Measurements from ENCODE around the gene LRBA.
A peak's percentile ranks its signal among the peaks of the same experiment; 100 is the strongest.

LRBA gene

GRCh38 chr4:150591406-150591805 is 423.7 kb downstream of the LRBA start:
- DNase-seq (ENCODE audit: low read depth in 2 of 2) = no peak

GRCh38 chr4:150590631-150591030 is 424.5 kb downstream of the LRBA start:
- DNase-seq (ENCODE audit: low read depth in 2 of 2) = no peak

GRCh38 chr4:150589157-150589556 is 425.9 kb downstream of the LRBA start:
- DNase-seq (ENCODE audit: low read depth in 2 of 2) = no peak

GRCh38 chr4:150588316-150588715 is 426.8 kb downstream of the LRBA start:
- DNase-seq (ENCODE audit: low read depth in 2 of 2) = no peak

- no peak for DNase-seq (ENCODE audit: low read depth in 2 of 2)
These were observed 428.8 kb downstream of the LRBA start for GRCh38 chr4:150586162-150586810.

GRCh38 chr4:150585611-150586010 is 429.5 kb downstream of the LRBA start:
- DNase-seq (ENCODE audit: low read depth in 2 of 2) = no peak

- no peak for DNase-seq (ENCODE audit: low read depth in 2 of 2)
These were observed 430.8 kb downstream of the LRBA start for GRCh38 chr4:150584111-150584915.

GRCh38 chr4:150583287-150584110 is 431.6 kb downstream of the LRBA start:
- DNase-seq (ENCODE audit: low read depth in 2 of 2) = no peak

GRCh38 chr4:150582873-150583286 is 432.2 kb downstream of the LRBA start:
- DNase-seq (ENCODE audit: low read depth in 2 of 2) = no peak

- DNase-seq (ENCODE audit: low read depth in 2 of 2) = no peak
These were observed 432.8 kb downstream of the LRBA start, which contains the start of gene MAB21L2 for GRCh38 chr4:150582146-150582872. Gene MAB21L2 (plus strand): TSS chr4:150582151. CDS start chr4:150583030, 879 bp downstream.

- DNase-seq (ENCODE audit: low read depth in 2 of 2) = peak; percentile 37 to 39
These were observed 433.4 kb downstream of the LRBA start for GRCh38 chr4:150581641-150582051.

- no peak for DNase-seq (ENCODE audit: low read depth in 2 of 2)
These were observed 434.0 kb downstream of the LRBA start for GRCh38 chr4:150581056-150581605.

GRCh38 chr4:150580306-150580705 is 434.8 kb downstream of the LRBA start:
- no peak for DNase-seq (ENCODE audit: low read depth in 2 of 2)

GRCh38 chr4:150579551-150580234 is 435.4 kb downstream of the LRBA start:
- DNase-seq (ENCODE audit: low read depth in 2 of 2) = no peak

GRCh38 chr4:150578745-150579501 is 436.2 kb downstream of the LRBA start:
- no peak for DNase-seq (ENCODE audit: low read depth in 2 of 2)

- DNase-seq (ENCODE audit: low read depth in 2 of 2) = no peak
These were observed 437.3 kb downstream of the LRBA start for GRCh38 chr4:150577796-150578195.

GRCh38 chr4:150574678-150575077 is 440.4 kb downstream of the LRBA start:
- no peak for DNase-seq (ENCODE audit: low read depth in 2 of 2)

GRCh38 chr4:150573534-150573933 is 441.6 kb downstream of the LRBA start:
- peak; percentile 39 to 45 for DNase-seq (ENCODE audit: low read depth in 2 of 2)

GRCh38 chr4:150572704-150573504 is 442.2 kb downstream of the LRBA start:
- no peak for DNase-seq (ENCODE audit: low read depth in 2 of 2)
